ENCODE results near the gene FRG2.
"Not testable (repeated sequence)": the region's sequence is repeated elsewhere in the genome, so short reads cannot be mapped to it uniquely, and the experiment has no call there.

FRG2 gene

GRCh38 chr4:190027156-190027555, at the start of gene FRG2:
TSS of gene FRG2 (minus strand) at chr4:190027256. CDS start at chr4:190027204, 52 bp downstream.
- not testable (repeated sequence) for DNase-seq (ENCODE audit: low read depth, low spot score)

DNA sequence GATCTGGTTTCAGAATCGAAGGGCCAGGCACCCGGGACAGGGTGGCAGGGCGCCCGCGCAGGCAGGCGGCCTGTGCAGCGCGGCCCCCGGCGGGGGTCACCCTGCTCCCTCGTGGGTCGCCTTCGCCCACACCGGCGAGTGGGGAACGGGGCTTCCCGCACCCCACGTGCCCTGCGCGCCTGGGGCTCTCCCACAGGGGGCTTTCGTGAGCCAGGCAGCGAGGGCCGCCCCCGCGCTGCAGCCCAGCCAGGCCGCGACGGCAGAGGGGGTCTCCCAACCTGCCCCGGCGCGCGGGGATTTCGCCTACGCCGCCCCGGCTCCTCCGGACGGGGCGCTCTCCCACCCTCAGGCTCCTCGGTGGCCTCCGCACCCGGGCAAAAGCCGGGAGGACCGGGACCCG, 41.3 kb upstream of the FRG2 start:
- not testable (repeated sequence) for DNase-seq (ENCODE audit: low read depth, low spot score)

GRCh38 chr4:190064805-190065204, 37.7 kb upstream of the FRG2 start:
- DNase-seq (ENCODE audit: low read depth, low spot score), result not testable (repeated sequence)

DNA sequence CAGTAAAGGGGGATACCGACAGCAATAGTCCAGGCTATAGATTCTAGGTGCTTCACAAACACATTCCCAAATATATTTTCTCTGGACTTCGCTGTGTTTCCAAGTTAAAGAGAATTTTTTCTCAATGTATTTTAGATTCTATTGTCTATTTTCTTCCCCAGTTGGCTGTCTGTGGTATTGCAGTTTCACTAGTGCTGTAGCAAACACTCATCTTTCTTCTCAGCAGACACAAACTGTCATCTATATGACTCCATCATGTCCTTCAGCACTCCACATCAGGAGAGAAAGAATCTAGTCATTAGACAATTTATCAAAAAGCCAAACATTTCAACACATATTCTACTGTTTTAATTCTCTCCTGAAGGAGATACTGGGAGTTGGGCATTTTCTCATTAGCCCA, 37.3 kb upstream of the FRG2 start, which contains the start of gene DBET:
TSS of gene DBET (plus strand) at position 161 of the 400 bp plus-strand sequence.
- not testable (repeated sequence) for DNase-seq (ENCODE audit: low read depth, low spot score)

DNA sequence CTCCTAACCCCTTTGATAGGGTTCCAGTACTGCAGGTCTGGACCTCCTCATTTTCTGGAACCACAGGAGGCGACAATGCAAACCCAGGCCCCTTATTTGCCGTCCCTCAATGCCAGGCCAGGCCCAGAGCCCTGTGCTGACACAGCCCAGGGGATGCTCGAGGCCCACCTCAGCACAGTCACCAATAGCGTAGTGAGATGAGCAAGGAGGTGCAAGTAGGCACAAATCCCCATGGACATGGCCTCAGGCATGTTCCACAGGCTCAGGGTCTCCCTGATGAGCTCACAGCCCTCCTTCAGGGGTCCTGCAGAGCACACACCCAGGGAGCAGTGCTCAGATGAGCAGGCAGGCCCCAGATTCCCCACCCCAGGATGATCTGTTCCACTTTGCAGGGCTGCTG, 31.9 kb upstream of the FRG2 start:
- not testable (repeated sequence) for DNase-seq (ENCODE audit: low read depth, low spot score)

GRCh38 chr4:190049378-190050239, 22.6 kb upstream of the FRG2 start:
- not testable (repeated sequence) for DNase-seq (ENCODE audit: low read depth, low spot score)

DNA sequence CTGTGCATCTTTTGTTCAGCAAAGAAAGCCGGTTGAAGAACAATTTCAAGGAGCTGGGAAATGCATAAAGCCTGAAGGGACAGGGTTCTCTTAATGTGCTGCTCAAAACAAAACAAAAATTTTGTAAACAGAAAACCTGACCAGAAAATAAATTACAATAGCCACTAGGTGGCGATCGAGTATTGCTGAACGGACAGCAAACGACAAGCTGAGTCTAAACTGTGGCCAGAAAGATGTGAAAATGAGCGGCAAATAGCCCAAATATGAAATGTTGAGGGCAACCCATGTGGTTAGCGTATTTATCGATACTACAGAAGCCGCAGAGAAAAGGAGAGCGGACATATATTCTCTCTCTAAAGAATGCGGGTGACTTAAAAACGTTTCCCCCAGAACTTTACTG, 20.6 kb upstream of the FRG2 start:
- DNase-seq (ENCODE audit: low read depth, low spot score), result not testable (repeated sequence)

- not testable (repeated sequence) for DNase-seq (ENCODE audit: low read depth, low spot score)
Observed at GRCh38 chr4:190040873-190041272, 13.8 kb upstream of the FRG2 start.

DNA sequence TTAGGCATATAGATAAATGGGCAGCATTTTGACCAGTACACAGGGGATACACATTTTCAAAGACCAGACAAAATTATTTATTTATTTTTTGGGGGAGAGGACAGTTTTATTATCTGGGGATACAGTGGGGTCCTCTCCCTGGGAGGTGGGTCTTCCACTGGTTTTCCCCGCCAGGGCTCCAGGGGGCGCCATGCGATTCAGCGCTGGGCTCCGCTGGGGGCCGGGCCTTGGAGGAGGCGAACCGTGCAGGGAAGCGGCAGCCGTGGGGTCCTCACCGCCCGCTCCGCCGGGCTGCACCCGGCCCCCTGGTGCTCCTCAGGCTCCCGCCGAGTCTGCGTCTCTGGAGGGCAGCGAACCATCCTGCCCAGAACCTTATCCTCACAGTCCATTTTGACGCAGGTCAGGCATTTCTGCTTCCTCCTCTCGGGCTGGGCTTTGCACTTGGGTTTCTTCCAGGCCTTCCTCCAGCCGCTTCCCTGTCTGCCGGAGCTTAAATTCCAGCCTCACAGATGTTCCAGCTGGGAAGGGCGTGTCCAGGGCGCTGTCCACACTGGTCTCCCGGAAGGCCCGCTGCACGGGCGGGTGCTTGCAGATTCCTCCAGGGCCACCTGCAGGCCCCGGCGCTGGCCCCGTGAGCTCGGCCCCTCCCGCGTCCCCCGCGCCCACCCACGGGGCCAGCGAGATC, 10.8 kb upstream of the FRG2 start:
- DNase-seq (ENCODE audit: low read depth, low spot score), result not testable (repeated sequence)

- not testable (repeated sequence) for DNase-seq (ENCODE audit: low read depth, low spot score)
Observed at GRCh38 chr4:190031264-190031663, 4.2 kb upstream of the FRG2 start.

DNA sequence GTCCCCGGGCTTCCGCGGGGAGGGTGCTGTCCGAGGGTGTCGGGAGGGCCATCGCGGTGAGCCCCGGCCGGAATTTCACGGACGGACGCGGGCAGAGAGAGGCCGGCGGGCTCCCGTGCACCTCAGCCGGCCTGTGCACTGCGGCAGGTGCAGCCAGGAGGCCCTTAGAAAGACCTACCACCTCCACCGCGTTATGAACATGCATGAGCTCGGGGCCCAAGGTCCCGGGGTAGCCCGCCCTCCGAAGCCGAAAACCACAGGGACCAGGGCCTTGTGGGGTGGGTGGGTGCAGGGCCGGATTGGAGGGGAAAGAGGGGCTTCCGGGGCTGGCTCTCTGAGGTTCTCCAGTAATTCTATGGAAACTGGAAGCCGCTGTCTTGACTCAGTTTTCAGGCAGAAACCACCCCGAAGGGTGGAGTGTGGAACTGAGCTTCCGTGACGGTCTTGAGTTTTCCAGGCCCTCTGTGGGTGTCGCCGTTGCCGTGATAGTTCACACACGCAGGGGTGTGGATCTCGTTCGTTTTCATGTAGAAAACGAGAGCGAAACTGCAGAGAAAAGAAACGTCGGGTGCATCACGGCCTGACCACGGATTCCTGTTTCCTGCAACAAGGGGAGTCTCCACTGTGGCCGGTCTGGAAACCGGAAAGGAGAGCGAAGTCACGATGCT, 4.3 kb downstream of the FRG2 start:
- DNase-seq (ENCODE audit: low read depth, low spot score), result not testable (repeated sequence)

- not testable (repeated sequence) for DNase-seq (ENCODE audit: low read depth, low spot score)
Observed at GRCh38 chr4:190021973-190022372, 5.1 kb downstream of the FRG2 start.

GRCh38 chr4:190020790-190021717, 6.0 kb downstream of the FRG2 start:
- no peak for DNase-seq (ENCODE audit: low read depth, low spot score)

GRCh38 chr4:190019859-190020463, 7.1 kb downstream of the FRG2 start:
- DNase-seq (ENCODE audit: low read depth, low spot score), result not testable (repeated sequence)

GRCh38 chr4:190019023-190019858, 7.8 kb downstream of the FRG2 start:
- no peak for DNase-seq (ENCODE audit: low read depth, low spot score)

GRCh38 chr4:190018201-190018920, 8.7 kb downstream of the FRG2 start:
- no peak for DNase-seq (ENCODE audit: low read depth, low spot score)

DNA sequence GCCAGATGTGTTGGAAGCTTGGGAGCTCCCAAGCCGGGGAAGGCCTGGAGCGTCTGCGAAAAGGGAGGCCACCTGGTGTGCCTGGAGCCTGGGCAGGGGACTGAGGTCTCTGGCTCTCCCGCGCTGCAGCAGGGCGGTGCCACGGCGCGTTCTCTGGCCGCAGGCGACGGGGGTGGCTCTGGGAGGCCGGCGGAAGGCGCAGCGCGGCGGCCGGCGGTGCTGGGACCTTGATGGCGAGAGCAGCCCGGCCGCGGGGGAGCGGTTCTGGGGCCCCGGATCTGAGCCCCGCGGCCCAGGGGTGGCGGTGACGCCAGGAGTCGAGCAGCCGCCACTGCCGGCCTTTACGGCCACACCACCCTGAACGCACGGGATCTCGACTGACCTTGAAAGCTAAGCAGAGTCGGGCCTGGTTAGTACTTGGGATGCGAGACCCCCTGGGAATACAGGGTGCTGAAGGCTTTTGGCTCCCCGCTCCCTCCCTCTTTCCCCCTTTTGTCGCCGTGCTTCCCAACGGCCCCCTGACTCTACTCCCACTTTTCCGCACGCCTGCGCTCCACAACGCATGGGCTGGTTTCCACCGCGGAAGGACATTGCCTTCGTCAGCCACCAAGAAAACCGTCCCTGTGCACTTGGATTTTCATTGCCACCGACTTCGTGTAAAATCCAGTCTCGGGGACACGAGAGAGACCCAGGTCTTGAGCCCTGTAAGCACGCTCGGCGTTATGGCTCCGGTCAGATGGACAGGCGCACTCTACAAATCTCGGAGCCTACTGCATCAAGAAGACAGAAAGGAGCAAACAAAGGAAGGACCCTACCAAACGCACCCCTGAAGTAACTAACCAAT, 9.5 kb downstream of the FRG2 start:
- DNase-seq (ENCODE audit: low read depth, low spot score), result no peak
